Measurements from ENCODE around the gene C9orf72.

Gene C9orf72

DNA sequence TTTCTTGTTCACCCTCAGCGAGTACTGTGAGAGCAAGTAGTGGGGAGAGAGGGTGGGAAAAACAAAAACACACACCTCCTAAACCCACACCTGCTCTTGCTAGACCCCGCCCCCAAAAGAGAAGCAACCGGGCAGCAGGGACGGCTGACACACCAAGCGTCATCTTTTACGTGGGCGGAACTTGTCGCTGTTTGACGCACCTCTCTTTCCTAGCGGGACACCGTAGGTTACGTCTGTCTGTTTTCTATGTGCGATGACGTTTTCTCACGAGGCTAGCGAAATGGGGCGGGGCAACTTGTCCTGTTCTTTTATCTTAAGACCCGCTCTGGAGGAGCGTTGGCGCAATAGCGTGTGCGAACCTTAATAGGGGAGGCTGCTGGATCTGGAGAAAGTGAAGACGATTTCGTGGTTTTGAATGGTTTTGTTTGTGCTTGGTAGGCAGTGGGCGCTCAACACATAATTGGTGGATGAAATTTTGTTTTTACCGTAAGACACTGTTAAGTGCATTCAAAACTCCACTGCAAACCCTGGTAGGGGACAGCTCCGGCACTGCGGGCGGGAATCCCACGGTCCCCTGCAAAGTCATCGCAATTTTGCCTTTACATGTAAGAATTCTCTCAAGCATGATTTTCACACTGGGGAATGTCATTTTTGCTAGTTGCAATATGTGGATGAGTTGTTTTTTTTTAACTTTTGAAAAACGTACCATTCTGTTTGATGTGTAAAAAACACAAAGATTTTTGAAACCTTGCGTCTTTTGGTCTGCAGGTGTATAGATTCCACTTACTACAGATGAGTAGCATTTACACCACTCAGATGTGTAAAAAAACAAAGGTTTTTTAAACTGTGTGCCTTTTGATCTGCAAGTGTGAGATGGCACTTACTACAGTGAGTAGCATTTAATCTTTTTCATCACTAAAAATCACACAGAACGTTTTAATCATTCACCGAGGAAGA is 631 bp upstream of the C9orf72 start:
- peak; percentile 98 for DNase-seq

DNA sequence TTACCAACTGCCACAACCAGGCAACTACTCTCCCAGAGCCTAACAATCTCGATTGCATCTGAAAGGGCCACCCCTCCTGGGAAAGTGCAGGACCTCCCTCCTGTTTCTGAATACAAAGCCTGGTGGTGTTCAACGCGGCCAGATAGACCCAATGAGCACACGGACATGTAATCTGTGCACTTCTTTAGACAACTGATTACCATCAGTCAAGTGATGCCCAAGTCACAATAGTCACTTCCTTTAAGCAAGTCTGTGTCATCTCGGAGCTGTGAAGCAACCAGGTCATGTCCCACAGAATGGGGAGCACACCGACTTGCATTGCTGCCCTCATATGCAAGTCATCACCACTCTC is 739 bp downstream of the C9orf72 start:
- DNase-seq: peak; percentile 66 to 67

DNA sequence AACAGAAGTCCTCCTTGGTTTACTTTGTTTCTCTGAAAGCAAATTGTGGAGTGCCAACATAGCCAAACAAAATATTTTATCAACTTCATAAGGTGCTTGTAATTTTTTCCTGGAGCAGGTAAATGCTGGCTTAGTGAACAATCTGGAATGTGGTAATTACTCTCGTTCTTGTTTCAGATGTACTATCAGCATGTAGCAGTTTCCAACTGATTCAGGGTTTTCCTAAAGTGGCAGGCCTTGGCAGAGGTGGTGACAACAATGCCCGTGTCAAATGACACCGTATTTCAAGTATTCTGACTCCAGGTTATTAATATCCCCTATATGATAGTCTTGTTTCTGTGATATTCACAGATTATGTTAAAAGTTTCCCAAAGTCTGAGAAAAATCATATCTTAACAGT is 1.2 kb downstream of the C9orf72 start:
- DNase-seq: no peak

DNA sequence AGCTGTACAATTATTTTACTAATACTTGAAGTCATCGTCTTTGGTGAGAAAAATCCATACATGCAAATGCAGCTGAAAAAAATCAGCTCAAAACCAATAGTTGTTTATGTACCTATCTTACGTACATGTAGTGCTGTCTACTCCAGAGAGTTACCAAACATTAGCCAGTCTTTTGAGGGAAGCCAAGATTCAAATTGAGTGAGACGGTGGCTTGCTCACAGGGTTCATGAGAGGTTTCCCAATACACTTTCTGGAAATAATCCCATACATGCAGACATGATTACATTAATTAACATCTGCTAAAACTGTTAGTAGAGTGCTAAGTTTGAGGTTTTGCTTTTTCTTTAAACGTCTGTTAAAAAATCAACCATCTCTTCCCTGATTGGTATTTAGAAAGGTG is 2.3 kb downstream of the C9orf72 start:
- DNase-seq: no peak

DNA sequence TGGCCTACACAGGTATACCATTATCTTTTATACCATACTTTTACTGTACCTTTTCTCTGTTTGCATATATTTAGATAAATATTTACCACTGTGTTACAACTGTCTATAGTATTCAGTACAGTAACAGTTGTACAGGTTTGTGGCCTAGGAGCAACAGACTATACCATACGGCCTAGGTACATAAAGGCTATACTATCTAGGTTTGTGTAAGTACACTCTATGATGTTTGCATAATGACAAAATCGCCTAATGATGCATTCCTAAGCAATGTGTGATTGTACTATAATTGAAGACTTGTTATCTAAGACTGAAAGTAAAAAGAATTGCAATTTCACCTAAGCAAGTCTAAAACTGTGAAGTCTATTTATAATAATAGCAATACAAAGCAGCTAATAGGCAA is 3.9 kb downstream of the C9orf72 start:
- no peak for DNase-seq

DNA sequence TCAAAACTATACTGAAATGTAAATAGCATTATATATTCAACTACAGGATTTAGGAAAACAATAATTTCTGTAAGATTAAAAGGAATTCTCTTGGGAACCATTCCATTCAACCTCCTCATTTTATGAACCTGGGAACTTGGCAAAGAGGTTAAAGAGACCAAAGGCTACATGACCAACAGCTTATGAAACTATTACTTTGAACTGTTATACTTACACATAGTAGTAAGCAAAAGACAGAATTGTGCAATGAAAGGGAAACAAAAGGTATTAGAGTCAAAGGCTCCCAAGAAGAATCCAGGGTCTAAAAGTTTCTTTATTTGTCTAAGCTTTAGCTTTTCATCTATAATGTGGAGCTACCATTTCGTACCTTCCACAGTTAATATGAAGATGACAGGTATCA is 7.2 kb downstream of the C9orf72 start:
- DNase-seq: no peak

DNA sequence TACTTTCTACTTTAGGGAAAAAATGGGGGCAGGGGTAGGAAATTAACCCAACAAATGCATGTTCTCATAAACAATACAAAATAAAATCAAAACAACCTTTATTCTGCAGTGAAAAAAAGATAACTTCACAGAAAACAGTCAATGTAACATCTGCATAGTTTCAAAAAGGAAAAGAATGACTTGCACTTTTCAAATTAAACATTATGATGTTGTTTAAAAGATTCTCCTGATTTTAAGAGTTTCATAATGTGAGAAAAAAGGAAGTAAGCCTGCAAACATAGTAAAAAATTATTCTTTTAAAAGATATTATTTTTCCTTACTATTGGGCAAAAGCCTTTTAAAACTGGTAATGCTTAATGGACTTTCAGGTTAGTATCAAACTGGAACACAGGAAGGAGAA is 7.6 kb downstream of the C9orf72 start:
- DNase-seq: no peak

DNA sequence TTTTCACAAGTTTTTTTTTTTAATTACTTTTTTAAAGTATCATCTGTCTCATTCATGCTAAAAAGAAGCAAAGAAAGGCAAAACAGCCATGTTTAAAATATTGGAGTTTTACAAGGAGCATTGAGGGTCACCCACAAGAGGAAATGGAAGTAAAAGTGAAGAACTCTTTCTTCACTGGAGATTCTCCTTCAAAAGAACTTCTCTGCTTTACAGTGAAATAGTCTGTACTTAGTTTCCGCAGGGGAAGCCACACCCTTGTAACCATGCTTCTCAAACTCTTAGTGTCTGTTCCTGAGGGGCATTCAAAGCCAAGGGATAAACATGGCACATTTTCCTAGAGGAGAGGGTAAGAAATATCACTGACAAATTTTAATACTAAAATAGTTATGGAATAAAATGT is 8.6 kb downstream of the C9orf72 start:
- DNase-seq: no peak

DNA sequence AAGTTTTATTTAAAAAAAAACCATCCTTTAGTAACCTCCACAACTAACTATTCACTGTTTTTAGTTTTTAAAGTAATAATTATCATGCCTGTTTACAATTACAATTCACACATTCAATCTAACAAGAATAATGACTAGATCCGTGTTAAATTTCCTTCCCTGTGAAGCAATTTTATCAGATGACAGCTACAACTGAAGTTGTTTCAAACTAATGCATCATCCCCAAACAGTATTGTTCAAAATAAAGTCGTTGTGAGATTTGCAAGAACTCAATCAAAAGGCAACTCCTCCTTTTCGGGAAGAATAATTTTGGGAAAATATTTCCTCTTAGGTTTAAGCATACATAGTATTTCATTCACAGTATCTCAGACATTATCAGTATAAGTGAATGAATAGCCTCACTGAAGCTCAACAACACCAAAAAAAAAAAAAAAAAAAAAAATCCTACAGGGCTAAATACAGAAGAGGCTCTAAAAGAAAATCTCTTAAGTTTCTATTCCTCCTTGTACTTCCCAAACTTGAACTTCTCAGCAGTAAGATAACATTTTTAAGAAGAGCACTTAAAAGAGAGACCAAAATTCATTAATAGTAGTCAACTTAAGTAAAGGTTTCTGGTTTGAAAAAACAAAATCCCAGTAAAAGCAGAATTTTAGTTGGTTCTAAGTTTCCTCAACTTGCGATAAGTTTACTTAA is 9.4 kb downstream of the C9orf72 start:
- no peak for DNase-seq

DNA sequence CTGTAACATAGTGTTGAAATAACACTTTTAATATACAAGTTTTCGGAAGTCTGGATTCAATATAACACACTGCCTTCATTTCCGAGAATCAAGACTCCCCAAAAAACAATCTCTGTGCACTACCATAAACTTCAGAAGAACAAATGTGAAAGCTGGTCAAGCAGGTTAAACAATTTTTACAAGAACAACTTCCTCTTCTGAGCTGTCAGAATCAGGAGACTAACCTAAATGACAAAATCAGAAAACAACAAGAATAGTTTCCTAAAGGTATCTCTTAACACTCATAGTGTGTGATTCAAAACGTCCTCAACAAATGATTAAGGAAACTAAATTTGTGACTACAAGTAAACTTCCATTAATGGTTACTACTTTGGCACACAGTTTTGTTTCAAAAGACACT is 11.6 kb downstream of the C9orf72 start:
- no peak for DNase-seq

DNA sequence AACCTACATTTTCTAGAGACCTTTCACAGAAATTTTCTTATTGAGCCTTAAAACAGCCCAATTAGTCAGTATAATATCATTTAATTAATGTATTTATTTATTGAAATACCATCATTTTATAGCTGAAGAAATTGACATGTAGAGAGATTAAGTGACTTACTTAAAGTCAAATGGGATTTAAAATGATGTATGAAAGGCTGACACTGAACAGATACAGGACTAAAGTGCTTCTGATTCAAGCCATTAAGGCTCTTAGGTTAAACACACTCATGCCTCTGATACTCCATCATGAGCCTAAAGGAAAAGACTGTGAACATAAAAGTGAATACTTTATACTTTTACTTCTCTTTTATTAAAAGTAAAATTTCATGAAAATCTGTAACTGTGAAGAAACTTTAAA is 12.8 kb downstream of the C9orf72 start:
- no peak for DNase-seq

DNA sequence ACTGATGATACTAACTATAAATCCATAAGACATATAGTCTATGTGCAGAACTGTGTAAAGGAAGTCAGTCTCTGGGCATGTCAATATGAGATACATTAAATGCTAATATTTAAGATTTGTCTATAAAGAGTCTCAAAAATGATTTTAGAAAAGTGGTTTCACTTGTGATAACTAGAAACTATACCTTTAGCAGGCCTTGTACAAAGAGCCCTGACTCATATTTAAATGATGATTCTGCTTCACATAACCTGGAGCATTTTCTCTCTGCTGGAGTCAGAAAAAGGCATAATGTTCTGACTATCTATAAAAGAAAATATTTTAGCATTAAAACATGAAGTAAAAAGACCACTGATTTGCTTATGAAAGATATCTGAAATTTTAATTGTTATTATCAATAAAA is 15.0 kb downstream of the C9orf72 start:
- DNase-seq: no peak

DNA sequence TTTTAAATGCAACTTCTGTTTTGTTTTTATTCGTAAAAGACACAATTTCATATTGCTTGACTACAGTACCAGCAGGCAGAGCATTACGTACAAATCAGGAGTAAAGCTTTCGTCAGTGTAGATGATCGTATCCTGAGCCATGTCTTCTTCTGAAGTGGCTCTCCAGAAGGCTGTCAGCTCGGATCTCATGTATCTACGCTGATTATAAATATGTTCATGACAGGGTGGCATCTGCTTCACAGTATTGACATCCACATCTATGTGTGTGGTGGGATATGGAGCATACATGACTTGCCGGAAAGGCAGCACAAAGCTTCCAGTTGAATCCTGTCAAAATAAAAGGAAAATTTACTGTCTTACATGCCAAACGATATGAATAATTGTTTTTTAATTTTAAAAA is 16.8 kb downstream of the C9orf72 start:
- no peak for DNase-seq

DNA sequence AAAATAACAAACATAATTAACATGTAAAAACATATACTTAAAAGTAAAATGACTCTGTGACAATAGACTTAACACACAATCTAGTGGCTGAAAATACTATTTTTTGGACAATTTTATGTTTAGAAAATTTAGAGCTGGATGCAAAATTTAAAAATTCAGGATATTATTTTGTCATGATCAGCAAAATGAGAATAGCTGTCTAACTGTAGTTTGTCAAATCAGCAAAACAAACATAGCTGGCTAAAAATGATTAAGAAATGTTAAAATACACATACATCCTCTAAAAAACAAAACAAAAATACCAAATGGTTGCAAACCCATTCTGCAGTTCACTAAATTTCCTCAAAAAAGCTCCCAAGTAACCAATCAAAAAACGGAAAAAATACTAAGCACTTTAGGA is 18.6 kb downstream of the C9orf72 start:
- DNase-seq: no peak

DNA sequence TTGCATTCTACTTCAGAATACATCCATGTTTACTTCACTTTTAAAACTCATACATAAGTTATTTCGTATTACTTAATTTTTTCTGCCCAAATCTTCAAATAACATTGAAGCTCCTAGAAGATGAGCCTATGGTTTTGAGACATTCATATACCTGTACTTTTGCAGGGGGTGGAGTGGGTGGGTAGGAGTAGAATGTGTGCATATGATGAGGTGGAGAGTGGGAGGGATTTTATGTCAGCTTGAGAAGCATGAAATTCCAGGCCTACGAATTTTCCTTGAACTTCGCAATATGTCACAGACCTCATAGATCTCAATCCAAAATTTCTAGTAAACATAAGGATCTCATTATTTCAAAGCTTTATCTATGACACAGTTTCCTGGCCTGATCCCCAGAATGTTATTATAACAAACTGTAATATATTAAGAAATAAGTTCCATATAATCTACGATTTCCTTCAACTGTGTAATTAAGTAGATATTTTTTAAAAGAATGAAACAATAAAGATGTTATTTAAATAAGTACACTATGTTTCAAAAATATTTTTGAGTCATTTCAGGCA is 24.0 kb downstream of the C9orf72 start:
- DNase-seq: no peak

DNA sequence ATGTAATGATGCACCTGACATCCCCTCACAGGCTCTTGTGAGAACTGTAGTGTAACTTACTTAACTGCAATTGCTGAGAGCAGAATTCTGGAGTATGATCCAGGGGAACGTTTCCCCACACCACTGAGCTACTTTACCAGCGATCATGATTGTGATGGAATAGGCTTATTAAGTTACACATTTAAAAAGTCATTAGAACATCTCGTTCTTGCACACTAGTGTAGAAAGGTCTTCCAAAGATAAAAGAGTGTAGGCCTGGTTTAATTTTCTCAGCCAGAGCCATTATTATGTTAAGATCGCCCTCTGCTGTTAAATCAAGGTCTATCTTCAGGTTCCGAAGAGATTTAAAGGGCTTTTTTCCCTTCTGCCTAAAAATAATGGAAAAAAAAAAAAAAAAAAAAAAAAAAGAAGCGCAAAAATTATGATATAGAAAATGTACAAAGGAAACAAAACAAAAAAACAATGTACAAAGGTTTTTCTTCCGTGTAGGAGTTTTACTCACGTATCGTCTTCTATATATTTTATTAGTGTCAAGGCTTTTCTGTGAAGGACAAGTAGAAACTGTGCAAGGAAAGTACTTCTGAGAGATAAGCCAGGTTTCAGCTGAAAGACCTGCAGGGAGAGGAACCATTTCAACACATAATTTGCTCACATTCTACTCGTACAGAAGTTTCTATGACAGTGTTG is 25.1 kb downstream of the C9orf72 start:
- DNase-seq: no peak

DNA sequence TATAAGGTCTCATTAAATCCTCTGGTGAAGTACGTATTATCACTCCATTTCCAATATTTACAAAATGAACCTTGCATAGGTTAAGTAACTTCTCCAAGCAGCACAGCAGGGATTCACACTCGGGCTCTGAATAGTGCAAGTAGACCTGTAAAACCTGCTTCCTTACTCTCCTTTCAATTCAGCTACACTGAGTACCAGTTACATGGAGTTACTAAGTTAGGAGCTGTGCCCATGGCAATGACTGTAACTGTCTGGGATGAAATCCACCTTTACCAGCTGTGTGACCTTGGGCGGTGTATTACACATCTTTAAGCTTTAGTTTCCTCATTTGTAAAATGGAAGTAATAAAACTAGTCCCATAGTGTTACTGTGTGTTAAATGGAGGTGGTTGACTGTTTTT is 27.8 kb downstream of the C9orf72 start:
- DNase-seq: no peak

DNA sequence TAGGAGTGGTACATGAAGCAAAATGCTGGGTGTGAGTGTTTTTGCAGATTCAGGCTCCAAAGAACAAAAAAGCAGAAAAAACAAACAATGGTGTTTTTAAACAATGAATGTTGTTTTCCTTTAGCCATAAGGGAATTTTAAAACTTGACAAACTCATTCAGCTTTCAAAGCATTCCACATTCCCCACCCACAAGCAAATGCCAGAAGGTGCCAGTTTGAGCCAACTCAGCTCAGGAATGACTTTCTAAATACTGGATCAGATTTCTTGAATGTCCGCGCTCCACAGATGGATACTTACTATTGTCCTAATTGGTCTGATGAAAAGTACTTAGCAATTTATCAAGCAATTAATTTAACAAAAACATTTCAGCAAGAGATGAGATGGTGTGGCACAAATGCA is 30.8 kb downstream of the C9orf72 start:
- no peak for DNase-seq

DNA sequence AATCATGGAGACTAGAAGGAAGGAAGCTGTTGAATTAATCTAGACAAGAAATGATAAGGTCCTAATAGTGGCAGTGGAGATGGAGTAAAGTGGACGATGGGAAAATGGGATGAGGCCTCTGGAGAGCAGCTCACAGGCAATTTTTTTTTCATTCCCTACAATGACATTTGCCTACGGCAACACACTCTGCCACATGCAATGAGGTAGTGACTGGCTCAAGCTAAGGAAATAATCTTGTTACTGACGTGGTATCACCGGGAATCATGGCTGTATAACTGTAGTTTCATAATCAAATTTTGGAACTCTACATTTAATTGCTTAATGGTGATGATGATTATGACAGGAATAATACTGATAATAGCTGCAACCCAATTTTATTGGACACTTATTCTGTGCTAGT is 31.5 kb downstream of the C9orf72 start:
- DNase-seq: no peak

DNA sequence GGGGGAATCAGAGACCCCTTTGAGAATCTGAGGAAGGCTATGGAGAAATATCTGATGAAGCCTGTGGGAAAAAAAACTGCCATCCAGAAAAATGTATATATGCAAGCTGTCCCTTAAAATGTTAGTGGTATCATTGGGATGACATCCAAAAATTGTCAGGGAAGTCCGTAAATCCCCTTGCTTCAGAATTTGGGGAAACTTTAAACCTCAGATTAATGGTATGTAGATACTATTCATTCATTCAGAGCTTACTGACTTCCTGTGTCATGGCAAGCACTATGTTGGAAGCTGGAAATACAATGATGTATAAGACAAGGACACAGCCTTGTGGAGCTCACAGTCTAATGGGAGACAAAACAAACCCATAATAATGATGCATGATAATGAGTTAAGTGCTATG is 32.8 kb downstream of the C9orf72 start:
- no peak for DNase-seq

DNA sequence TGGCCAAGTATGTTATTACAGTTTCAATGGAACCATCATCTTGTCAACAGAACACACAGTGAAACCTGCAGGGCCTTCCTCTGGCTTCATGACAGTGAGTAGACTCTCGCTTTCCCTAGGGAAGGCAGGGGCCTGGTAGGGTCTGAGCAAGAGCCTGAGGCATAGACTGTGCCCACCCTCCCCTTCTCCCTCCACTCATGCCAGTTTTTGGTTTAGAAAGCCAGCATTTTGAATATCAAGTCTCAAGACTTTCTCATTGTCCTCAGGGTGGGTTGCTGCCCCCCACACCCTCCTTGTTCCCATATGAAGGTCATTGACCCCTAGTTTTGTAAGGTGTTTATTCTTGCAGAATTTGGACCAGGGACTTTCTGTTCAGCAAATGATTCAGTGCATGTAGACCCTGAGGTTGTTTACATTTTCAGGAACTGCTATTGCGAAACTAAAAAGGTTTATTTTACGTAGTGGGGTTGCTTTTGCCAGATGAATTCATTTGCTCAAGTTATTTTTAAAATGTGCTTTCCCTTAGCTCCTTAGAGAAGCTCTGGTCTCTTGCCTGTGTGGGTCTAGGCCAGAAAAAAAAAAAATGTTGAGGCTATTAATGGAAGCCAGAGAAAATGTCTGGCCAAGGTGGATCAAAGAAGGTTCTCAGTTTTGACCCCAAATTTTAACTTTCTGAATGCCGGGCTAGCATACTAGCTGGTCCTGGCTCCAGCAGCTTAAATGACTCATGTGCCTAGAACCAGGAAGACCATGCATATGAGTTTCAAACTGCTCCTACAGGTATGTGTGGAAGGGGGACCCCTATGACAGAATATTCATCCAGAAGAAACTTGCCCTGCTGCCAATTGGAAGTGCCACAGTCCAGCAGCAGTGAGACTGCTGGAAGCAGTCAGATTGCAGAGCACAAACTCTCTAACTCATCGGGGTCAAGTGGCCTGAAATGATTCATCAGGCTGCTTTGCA is 33.5 kb downstream of the C9orf72 start:
- DNase-seq: no peak

DNA sequence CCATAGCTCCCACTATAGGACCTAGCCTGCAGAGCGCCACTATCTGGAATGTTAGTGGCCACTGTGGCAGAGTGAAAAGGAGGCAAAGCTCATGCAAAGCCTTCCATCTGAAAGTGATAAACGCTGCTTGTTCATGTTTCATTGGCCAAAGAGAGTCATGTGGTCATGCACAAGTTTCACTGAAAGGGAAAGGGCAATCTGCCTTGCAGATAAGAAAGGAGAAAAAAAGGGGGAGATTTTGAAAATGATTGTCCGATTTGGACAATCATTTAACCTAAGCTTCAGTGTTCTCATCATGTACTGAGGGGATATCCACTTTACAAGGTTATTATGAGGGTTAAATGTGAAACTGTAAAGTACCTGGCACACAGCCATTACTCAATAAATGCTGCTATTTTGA is 34.6 kb downstream of the C9orf72 start:
- DNase-seq: no peak
